ENCODE measurements around the gene SESTD1. TPM values are rescaled to one million over a fixed set of nuclear protein-coding genes. Genes with fewer than 3 reads are reported as not detected.

The SESTD1 gene
- total and polyA plus RNA-seq, 2 of the 8 experiments (the other 6 are each of a cell fraction or from before 2014, with no cell fraction given), result 5.2 to 49.6 TPM

DNA sequence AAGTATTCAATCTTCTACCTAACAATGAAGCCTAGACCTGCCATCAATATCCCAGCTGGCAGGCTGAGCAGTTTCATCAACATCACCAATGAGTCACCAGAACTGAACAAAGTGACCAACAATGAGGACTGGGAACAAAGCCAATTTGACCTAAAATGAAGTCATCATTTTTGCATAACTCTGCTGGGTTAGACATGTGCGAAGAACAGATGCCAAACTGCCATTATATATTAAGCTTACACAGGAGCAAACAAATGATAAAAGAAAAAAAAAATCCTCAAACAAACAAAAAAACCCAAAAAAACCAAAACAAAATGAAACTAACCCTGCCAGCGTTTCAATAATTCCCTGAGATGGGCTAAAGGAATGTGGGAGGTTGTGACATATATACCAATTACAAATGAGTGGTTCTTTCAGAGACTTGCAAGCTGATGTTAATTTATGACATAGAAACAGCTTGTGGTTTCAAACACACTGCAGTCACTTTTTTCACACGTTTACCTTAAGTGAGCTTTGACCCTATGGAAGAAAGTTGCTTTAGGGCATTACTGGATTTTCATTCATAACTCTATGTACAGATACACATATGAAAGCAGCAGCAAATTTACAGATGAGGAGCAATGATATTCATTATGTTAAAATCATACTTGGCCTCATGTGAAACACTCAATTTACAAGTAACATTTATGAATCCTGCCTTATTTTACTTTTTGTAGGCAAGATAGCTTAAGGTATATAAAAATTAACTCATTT is 157.8 kb downstream of the SESTD1 start:
- CTCF ChIA-PET (ENCODE audit: partially characterized antibody), result interaction anchor here (0.9 to 1.9 kb wide), 3 partner anchors 13 to 87 kb away, joined by 3 to 8 read pairs (median 3); no protein-coding TSS in a partner anchor
- Histone ChIP-seq H2AFZ (ENCODE audit: low read length) (no peak overlapping the region), H4K91ac (replicated peaks; ENCODE audit: insufficient read length, low read length) (no peak overlapping the region), H3K56ac (replicated peaks; ENCODE audit: insufficient read length, low read depth, low read length) (no peak overlapping the region), H2BK5ac (ENCODE audit: low read depth, low read length) (no peak overlapping the region), H3K18ac (ENCODE audit: extremely low read depth, low read length) (no peak overlapping the region), H3K79me2 (ENCODE audit: control insufficient read depth in 1 of 2, insufficient read depth in 2 of 2, low read length in 2 of 2) (no peaks in the 10 kb centered on the region), H3K23ac (ENCODE audit: insufficient read length) (no peak overlapping the region), H4K20me1 (replicated peaks in 1 of 2; ENCODE audit: control insufficient read depth in 1 of 2, insufficient read depth in 2 of 2, low read length in 2 of 2) (no peaks in the 10 kb centered on the region), H3K4ac (replicated peaks; ENCODE audit: insufficient read length, low read depth, low read length) (no peak overlapping the region), H3K23me2 (ENCODE audit: low read depth, low read length) (no peaks in the 10 kb centered on the region), H3K27me3 (replicated peaks in 1 of 4; ENCODE audit: control insufficient read depth in 3 of 4, extremely low read depth in 1 of 4, insufficient read depth in 3 of 4, low read length in 3 of 4) (no peaks in the 10 kb centered on the region), H3K36me3 (ENCODE audit: control insufficient read depth in 2 of 4, insufficient read depth in 4 of 4, low read length in 3 of 4) (peaks cover 0 to 6% (median 2%) of the 10 kb centered on the region in 4 experiments; a peak in 3 of 8 replicates), H2BK20ac (ENCODE audit: low read length) (no peak overlapping the region), H4K8ac (ENCODE audit: extremely low read depth, insufficient read depth, low read length) (no peak overlapping the region), H3K9ac (replicated peaks in 1 of 4; ENCODE audit: extremely low read depth in 1 of 4, low read depth in 3 of 4, low read length in 3 of 4) (no peak overlapping the region), H4K5ac (ENCODE audit: insufficient read length, low read depth, low read length) (no peak overlapping the region), H3K4me2 (ENCODE audit: insufficient read depth in 1 of 2, low read depth in 2 of 2, low read length in 2 of 2) (no peak overlapping the region), H3K27ac (ENCODE audit: low read depth, low read length) (no peak overlapping the region), H2BK120ac (replicated peaks; ENCODE audit: low read depth, low read length) (no peak overlapping the region), H2AK5ac (ENCODE audit: low read depth, low read length) (no peak overlapping the region), H3K14ac (ENCODE audit: insufficient read length) (no peak overlapping the region), H2BK12ac (ENCODE audit: low read depth, low read length) (no peak overlapping the region), H3K4me3 (ENCODE audit: extremely low read depth in 1 of 4, insufficient read depth in 2 of 4, low read depth in 3 of 4, low read length in 4 of 4) (no peak overlapping the region), H2BK15ac (ENCODE audit: low read length) (no peak overlapping the region), H3K9me3 (ENCODE audit: insufficient read depth in 2 of 2, low read depth in 1 of 2, low read length in 1 of 2) (no peaks in the 10 kb centered on the region), H3K4me1 (replicated peaks in 1 of 4; ENCODE audit: control insufficient read depth in 3 of 4, insufficient read depth in 4 of 4, low read length in 3 of 4) (0 out of 7 replicates have a peak, but pooled peaks cover 0 to 1% (median 0%) of the 10 kb centered on the region in 4 experiments), H3K79me1 (ENCODE audit: low read depth, low read length) (no peaks in the 10 kb centered on the region)
- POLR2A ChIA-PET (ENCODE audit: partially characterized antibody), result no interaction called here
- 82% methylated on average over 3 of the region's 3 CpGs; no CpG with 5 or more reads in 1 of the 2 experiments for WGBS, 2 experiments (ENCODE audit: extremely low coverage in 1 of 2, insufficient coverage in 1 of 2, insufficient read length in 1 of 2, insufficient replicate concordance in 2 of 2, low coverage in 1 of 2, low lambda C conversion rate in 2 of 2, missing lambda C conversion rate in 1 of 2)
- FAIRE-seq (no peak), DNase-seq (ENCODE audit: low read depth in 1 of 2, low spot score in 2 of 2) (no peak)
- TF ChIP-seq PHF8 (conservative IDR thresholded peaks at IDR 0.05; ENCODE audit: low read depth, low read length) (no peak), KDM5A (IDR thresholded peaks at IDR 0.05; ENCODE audit: low read length) (no peak), TAF1 (IDR thresholded peaks at IDR 0.05; ENCODE audit: low read depth, low read length) (no peak), RFX5 (IDR thresholded peaks at IDR 0.05; ENCODE audit: borderline replicate concordance, low read depth, low read length) (no peak), SP1 (IDR thresholded peaks at IDR 0.05; ENCODE audit: low read depth, low read length) (no peak), RBBP5 (IDR thresholded peaks at IDR 0.05; ENCODE audit: borderline replicate concordance, low read depth, low read length) (no peak), HDAC2 (IDR thresholded peaks at IDR 0.05; ENCODE audit: borderline replicate concordance in 1 of 2, low read depth in 2 of 2, low read length in 2 of 2) (no peak), RNF2 (IDR thresholded peaks at IDR 0.05; ENCODE audit: borderline replicate concordance, low read depth, low read length, missing control alignments, poor library complexity, severe bottlenecking) (no peak), HDAC6 (IDR thresholded peaks at IDR 0.05; ENCODE audit: low read depth, low read length) (no peak)
